CD4-positive, alpha-beta T cell treated with Interleukin-4 for 4 hours (primary cell): ENCODE measurements around the gene CARS2.
"Not testable (repeated sequence)": the region's sequence is repeated elsewhere in the genome, so short reads cannot be mapped to it uniquely, and the experiment has no call there.

Source experiments
- DNase-seq: peaks from one replicate; pipeline ENCODE4 v3.0.0-alpha.2; 2020

CARS2 gene

GRCh38 chr13:110705826-110706569 lies at the start of gene CARS2:
Gene CARS2 (minus strand): TSS chr13:110706116. CDS start chr13:110706093, 23 bp downstream.
- DNase-seq = peak; percentile 96

DNA sequence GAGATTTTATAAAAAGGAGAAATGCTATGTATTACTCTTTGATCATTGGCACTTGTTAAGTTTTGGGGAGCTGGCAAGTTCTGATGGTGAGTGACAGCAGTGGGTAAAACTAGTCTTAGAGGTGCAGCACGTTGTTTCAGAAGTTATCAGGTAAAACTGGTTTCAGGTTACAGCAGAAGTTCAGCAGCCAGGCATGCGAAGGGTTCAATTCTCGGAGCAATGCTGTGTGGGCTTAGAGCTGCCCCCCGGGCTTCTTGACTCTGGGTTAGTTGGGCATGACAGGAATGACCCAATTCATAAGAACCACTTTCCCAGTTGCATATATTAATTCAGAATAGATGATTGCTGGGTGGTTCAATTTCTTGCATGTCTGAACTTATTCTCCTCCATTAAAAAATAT lies 42.4 kb upstream of the CARS2 start:
- no peak for DNase-seq

GRCh38 chr13:110746438-110746837 lies 40.5 kb upstream of the CARS2 start:
- DNase-seq = no peak

DNA sequence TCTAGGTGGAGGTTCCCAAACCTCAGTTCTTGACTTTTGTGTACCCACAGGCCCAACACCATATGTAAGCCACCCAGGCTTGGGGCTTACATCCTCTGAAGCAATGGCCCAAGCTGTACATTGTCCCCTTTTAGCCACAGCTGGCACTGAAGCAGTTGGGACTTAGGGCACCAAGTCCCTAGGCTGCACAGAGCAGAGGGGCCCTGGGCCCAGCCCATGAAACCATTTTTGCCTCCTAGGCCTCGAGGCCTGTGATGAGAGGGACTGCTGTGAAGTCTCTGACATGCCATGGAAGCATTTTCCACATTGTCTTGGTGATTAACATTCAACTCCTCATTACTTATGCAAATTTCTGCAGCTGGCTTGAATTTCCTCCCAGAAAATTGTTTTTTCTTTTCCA lies 37.8 kb upstream of the CARS2 start:
- no peak for DNase-seq

DNA sequence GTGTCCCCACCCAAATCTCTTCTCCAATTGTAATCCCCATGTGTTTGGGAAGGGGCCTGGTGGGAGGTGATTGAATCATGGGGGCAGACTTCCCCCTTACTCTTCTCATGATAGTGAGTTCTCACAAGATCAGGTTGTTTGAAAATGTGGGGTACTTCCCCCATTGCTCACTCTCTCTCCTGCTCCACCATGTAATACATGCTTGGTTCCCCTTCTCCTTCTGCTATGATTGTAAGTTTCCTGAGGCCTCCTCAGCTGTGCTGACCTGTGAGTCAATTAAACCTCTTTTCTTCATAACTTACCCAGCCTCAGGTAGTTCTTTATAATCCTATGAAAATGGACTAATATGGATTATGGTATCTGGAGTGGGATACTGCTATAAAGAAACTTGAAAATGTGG lies 31.6 kb upstream of the CARS2 start:
- DNase-seq = no peak

GRCh38 chr13:110734561-110734960 lies 28.6 kb upstream of the CARS2 start:
- no peak for DNase-seq

DNA sequence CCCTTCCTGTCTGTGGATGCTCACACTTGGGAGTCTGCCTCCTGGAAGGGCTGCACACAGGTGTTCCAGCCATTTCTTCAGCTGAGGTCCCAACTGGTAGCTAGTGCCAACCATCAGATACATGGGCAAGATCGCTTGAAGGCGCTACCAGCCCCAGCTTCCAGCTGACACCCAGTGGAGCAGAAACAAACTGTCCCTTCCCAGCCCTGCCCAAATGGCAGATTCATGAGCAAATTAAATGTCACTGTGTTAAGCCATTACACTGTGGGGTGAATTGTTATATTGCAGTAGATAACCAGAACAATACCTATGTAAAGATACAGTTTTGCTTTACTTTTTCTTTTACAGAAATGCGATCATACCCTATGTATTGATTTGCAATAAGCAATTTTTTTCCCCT lies 25.2 kb upstream of the CARS2 start:
- DNase-seq = no peak

DNA sequence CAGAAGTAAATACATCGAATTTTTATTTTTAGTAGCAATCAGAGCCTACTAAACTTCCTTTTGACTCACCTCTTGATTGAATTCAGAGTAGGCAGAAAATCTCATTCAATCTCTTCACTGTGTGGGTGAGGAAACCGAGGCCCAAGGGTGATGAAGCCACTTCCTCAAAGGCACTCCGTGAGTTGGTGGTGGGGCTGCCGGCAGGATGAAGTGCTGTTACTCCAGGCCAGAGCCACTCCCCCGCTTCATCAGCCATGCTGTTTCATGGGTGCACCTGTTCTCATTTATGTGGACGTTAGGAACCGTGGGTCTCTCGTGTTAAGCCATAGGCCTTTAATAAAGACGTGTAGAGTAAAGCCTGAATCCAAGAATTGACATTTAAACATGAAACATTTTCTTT lies 20.8 kb upstream of the CARS2 start:
- peak; percentile 67 for DNase-seq

DNA sequence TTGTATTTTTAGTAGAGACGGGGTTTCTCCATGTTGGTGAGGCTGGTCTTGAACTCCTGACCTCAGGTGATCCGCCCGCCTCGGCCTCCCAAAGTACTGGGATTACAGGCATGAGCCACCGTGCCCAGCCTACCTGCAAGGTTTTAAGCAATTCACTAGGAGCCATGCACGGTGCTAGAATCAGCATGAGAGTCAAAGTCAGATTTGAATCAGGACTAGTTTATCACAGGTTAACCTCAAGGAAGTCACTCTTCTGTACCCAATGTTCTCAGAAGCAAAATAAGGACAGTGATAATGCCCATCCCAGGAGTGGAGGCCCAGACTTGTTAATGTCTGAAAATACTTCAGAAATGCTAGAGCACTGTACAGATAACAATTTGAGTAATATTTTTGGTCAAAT lies 20.2 kb upstream of the CARS2 start:
- not testable (repeated sequence) for DNase-seq

GRCh38 chr13:110723598-110723997 lies 17.7 kb upstream of the CARS2 start:
- DNase-seq = no peak

DNA sequence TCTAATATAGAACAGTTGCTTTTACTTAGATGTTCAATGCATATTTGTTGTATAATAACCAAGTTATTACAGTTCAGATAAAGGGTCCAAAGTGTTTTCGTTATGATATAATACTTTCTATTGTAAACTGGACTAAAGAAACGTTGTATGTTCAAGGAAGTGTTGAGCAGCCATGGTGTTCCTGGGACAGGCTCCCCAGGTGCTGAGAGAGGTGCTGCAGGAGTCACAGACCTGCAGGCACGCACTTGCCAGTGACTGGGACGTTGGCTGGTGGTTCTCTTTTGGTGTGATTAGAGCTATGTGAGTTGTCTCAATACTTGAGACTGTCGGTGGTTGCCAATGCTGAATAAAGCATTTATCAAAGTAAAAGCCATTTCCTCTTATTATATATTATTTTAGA lies 17.1 kb upstream of the CARS2 start:
- DNase-seq = no peak

DNA sequence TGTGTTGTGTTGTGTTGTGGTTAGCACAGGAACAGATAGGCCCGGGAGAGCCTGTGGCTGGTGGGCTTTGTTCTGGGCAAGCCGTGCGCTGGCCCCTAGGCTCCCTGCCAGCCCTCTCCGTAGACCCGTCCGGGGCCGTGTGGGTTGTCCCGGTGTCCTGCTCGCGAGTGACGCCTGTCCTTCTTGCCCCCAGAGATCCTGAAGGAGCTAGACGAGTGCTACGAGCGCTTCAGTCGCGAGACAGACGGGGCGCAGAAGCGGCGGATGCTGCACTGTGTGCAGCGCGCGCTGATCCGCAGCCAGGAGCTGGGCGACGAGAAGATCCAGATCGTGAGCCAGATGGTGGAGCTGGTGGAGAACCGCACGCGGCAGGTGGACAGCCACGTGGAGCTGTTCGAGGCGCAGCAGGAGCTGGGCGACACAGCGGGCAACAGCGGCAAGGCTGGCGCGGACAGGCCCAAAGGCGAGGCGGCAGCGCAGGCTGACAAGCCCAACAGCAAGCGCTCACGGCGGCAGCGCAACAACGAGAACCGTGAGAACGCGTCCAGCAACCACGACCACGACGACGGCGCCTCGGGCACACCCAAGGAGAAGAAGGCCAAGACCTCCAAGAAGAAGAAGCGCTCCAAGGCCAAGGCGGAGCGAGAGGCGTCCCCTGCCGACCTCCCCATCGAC lies 13.3 kb upstream of the CARS2 start:
- DNase-seq = no peak

DNA sequence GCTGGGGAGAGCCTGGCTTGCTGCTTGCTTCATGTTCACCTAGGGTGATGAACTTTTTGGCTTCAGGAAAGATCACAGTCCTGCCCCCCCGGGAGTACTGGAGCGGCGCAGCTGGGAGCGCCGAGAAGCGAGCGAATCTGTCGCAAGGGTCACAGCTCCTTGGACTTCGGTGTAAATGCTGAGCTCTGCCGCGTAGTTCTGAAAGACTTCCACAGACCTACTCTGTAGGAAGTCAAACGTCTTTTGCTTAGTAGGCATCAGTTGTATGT lies 10.3 kb upstream of the CARS2 start:
- DNase-seq = no peak

GRCh38 chr13:110715395-110716246 lies 9.7 kb upstream of the CARS2 start:
- peak; percentile 100 for DNase-seq

DNA sequence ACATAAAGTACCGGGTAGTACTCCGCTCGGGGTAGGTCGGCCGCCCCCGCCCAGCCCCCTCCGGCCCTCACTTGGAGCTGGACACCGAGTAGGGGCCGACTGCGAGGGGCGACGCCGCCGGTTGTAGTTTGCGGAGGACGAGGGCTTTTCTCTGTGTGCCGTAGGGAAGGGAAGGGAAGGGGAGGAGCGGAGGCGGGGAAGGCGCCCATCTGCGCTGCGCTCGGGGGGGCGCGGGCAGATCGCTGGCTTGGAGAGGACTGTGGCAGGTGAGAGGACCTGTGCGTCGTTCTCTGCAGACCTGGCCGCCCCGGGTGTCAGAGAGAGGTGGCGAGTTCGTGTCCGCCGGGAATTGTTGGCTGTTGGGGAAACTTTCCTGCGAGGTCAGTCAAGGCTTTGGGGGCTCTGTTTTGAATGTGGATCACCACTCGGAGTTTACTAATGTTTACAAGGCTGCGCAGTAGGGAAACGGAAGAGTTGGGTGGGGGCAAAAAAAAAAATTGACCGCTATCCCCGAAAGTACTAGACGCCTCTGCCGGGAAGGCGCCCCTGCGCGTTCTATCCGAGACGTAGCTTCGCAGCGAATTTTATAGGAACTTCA lies 9.0 kb upstream of the CARS2 start:
- peak; percentile 32 for DNase-seq

DNA sequence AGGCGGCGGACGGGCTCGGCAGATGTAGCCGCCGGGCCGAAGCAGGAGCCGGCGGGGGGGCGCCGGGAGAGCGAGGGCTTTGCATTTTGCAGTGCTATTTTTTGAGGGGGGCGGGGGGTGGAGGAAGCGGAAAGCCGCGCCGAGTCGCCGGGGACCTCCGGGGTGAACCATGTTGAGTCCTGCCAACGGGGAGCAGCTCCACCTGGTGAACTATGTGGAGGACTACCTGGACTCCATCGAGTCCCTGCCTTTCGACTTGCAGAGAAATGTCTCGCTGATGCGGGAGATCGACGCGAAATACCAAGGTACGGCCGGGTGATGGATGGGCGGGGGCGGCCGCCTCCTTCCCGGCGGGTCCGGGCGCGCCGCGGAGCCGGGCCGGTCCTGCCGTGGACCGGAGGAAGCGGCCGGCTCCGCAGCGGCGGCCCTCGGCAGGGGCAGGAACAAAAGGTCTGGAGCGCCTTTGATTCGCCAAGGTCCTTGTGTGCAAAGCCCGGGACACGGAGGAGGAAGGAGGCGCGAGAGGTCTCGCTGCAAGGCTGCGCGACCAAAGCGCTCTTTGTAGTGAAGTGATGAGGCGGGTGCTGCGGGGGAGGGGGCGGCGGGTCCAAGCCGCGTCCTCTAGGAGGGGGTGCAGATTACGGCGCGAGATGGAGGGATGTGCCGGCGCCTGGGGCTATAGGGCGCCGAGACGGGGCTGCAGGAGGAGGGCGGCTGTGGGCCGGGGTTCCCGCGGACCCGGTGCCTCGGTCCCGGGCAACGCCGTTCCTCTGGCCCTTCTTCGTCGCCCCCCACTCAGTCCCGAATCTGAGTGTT lies 8.3 kb upstream of the CARS2 start:
- peak; percentile 82 for DNase-seq

DNA sequence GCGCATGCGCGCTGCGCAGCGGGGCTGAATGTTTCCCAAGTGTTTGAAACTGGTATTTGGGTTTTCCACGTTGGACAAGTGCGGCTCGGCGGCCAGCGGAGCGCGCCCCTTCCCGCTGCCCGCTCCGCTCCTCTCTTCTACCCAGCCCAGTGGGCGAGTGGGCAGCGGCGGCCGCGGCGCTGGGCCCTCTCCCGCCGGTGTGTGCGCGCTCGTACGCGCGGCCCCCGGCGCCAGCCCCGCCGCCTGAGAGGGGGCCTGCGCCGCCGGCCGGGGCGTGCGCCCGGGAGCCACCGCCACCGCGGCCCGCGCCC lies 7.7 kb upstream of the CARS2 start, which contains the start of gene ING1:
Gene ING1 (plus strand): TSS at position 59 of the 311 bp plus-strand sequence. CDS start 450 bp downstream, outside the sequence.
- no peak for DNase-seq

DNA sequence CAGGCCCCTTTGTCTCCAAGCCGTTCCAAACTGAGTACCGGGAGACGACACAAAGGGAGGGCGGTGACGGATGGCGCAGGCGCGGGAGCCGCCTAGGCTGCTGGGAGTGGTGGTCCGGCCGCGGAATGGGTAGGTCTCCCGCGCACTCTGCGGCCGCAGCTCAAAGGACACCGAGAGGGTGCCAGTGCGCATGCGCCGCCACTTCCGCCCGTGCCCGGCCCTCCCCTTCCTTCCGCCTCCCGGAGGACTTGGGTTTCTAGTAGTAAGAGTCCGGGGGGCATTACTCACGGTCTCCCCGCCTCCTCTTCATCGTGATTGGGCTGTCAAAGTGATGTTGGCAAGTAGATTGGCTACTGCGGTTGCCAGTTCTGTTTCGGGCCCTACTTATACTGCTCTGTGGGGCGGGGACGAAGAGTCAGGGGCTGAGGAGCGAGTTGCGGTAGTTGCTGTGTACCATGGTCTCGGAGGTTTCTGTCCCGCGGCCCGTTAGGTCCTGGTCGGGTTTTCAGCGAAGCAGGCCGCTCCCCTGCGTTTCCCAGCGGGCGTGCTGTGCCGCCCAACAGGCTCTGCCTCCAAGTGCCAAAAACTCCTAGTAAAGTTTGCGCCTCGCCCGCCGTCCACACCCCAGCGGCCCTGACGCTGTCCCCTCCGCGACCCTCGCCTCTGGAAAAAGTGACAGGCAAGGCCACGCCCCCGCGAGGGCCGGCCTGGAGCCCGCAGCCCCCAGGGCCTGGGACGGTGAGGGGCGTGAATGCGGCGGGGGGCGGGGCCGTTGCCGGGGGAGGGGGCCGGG lies 7.1 kb upstream of the CARS2 start:
- peak; percentile 100 for DNase-seq

- DNase-seq = peak; percentile 80
Observed at GRCh38 chr13:110712081-110712848, 6.3 kb upstream of the CARS2 start.

- DNase-seq = no peak
Observed at GRCh38 chr13:110706570-110707372, 855 bp upstream of the CARS2 start.
